Common myeloid progenitor, CD34-positive (primary cell): ENCODE data around the gene TRPM3.

Experiments used
- CTCF ChIA-PET: fragments of 350-600 bp; sonication (Branson Sonifier 250); formaldehyde crosslinking; loops from one replicate; lab custom pipeline; 2021; ENCODE audit warnings: antibody characterized with exemption; lab: Charles Lee
- POLR2A ChIA-PET: fragments of 350-600 bp; sonication (Branson Sonifier 250); formaldehyde crosslinking; loops from one replicate; lab custom pipeline; 2021; ENCODE audit warnings: antibody characterized with exemption; lab: Charles Lee
- DNase-seq, 3 donors: peaks; one replicate each; pipeline versions ENCODE4 v3.0.0 to v3.0.0-alpha.2; 2013
- H3K27ac ChIP-seq, 2 experiments: 1 replicate in 1 of 2; 2 replicates in 1 of 2; pipeline ENCODE4 v1.7.0; 2013; ENCODE audit warnings: inconsistent platforms in 2 of 2, low read length in 2 of 2, mild to moderate bottlenecking in 2 of 2, low read depth in 1 of 2, moderate library complexity in 1 of 2; ENCODE audit not compliant: severe bottlenecking in 2 of 2, insufficient read depth in 1 of 2, poor library complexity in 1 of 2
- H3K27me3 ChIP-seq, 5 experiments: replicated peaks in 2 of 5; 1 replicate in 3 of 5; 2 replicates in 2 of 5; pipeline versions ENCODE4 v1.6.1 to v1.7.0; 2013; ENCODE audit warnings: low read length in 4 of 5, mild to moderate bottlenecking in 2 of 5, moderate library complexity in 2 of 5, inconsistent platforms in 1 of 5; ENCODE audit not compliant: insufficient read depth in 5 of 5, control insufficient read depth in 4 of 5
- H3K36me3 ChIP-seq, 4 experiments: 1 replicate in 2 of 4; 2 replicates in 2 of 4; pipeline versions ENCODE4 v1.6.1 to v1.7.0; 2013; ENCODE audit warnings: low read length in 3 of 4, control low read depth in 1 of 4, mild to moderate bottlenecking in 1 of 4; ENCODE audit not compliant: control insufficient read depth in 4 of 4, insufficient read depth in 4 of 4
- H3K4me1 ChIP-seq, 4 experiments: 1 replicate in 3 of 4; 2 replicates in 1 of 4; pipeline versions ENCODE4 v1.6.1 to v1.7.1; 2013; ENCODE audit warnings: low read length in 3 of 4, mild to moderate bottlenecking in 3 of 4, control low read depth in 1 of 4, inconsistent platforms in 1 of 4, moderate library complexity in 1 of 4; ENCODE audit not compliant: control insufficient read depth in 4 of 4, insufficient read depth in 4 of 4; ENCODE audit errors: control extremely low read depth in 1 of 4
- H3K4me3 ChIP-seq, 7 experiments: 1 replicate in 4 of 7; 2 replicates in 3 of 7; pipeline versions ENCODE4 v1.5.1 to v1.7.0; 2013; ENCODE audit warnings: mild to moderate bottlenecking in 7 of 7, low read length in 6 of 7, moderate library complexity in 6 of 7, inconsistent platforms in 2 of 7, low read depth in 2 of 7, control low read depth in 1 of 7; ENCODE audit not compliant: insufficient read depth in 4 of 7, control insufficient read depth in 1 of 7; ENCODE audit errors: extremely low read depth in 1 of 7
- H3K9me3 ChIP-seq, 5 experiments: 1 replicate in 4 of 5; 2 replicates in 1 of 5; pipeline versions ENCODE4 v1.6.1 to v1.7.1; 2013; ENCODE audit warnings: low read length in 4 of 5, mild to moderate bottlenecking in 2 of 5, inconsistent platforms in 1 of 5, low read depth in 1 of 5, moderate library complexity in 1 of 5; ENCODE audit not compliant: control insufficient read depth in 4 of 5, insufficient read depth in 2 of 5; ENCODE audit errors: control extremely low read depth in 1 of 5
- WGBS: methylation state at CpG from one replicate; pipeline ENCODE4 v1.1.5; 2013; ENCODE audit not compliant: insufficient coverage; 5-methylcytosine and 5-hydroxymethylcytosine counted together

Gene TRPM3

DNA sequence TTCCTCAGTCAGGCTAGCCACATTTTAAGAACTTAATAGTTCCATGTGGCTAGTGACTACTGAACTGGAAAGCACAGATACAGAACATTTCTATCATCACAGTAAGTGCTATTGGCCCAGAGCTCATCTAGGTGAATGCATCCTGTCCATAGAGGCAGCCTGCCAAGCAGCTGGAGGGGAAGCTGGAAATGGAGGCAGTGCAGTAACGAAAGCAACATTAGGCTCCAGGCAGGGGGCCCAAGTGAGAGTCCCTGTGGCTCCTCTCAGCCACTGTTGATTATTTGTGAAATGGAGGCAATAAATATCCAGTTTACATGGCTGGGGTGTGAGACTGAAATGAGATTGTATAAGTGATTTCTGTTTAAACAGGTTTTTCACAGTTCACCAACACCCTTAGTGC lies 479.8 kb downstream of the TRPM3 start:
- CTCF ChIA-PET = interaction anchor here (0.9 to 3.1 kb wide), 7 partner anchors 9 to 608 kb away, joined by 3 to 21 read pairs (median 4); no protein-coding TSS in a partner anchor
- POLR2A ChIA-PET = no interaction called here
- no peak overlapping the region for H3K4me3 ChIP-seq
- no peaks in the 10 kb centered on the region for H3K9me3 ChIP-seq
- no peaks in the 10 kb centered on the region for H3K4me1 ChIP-seq
- no peaks in the 10 kb centered on the region for H3K27me3 ChIP-seq
- H3K27ac ChIP-seq = no peak overlapping the region
- H3K36me3 ChIP-seq = no peaks in the 10 kb centered on the region
- 57% methylated on average over 1 of the region's 1 CpG for WGBS
- DNase-seq = no peak

DNA sequence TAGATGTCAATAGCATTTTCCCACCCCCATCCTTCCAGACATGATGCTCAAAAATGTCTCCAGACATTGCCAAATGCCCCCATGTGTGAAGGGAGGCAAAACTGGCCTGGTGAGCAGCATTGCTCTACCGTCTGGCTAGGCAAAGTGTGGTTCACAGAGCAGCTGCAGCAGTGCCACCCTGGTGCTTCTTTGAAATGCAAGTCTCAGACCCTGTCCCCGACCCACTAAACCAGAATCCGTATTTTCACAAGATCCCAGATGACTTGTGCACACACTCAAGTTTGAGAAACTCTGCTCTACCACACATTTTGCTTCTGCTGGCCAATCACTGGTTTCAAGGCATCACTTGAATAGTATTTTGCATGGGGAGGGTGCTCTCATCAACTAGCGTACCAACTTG lies 480.4 kb downstream of the TRPM3 start:
- no peaks in the 10 kb centered on the region for H3K27me3 ChIP-seq
- H3K4me1 ChIP-seq = no peaks in the 10 kb centered on the region
- H3K9me3 ChIP-seq = no peaks in the 10 kb centered on the region
- WGBS = 89% methylated on average over 3 of the region's 4 CpGs
- ChIA-PET CTCF (interaction anchor here (1.0 to 3.1 kb wide), 7 partner anchors 9 to 609 kb away, joined by 3 to 21 read pairs (median 4); no protein-coding TSS in a partner anchor), POLR2A (no interaction called here)
- H3K4me3 ChIP-seq = no peak overlapping the region
- H3K36me3 ChIP-seq = no peaks in the 10 kb centered on the region
- no peak for DNase-seq
- no peak overlapping the region for H3K27ac ChIP-seq

- CTCF ChIA-PET = interaction anchor here (0.8 to 3.1 kb wide), 15 partner anchors 10 to 1057 kb away, joined by 3 to 21 read pairs (median 4); no protein-coding TSS in a partner anchor
- H3K27me3 ChIP-seq = no peaks in the 10 kb centered on the region
- WGBS = 59% methylated on average over 11 of the region's 15 CpGs
- POLR2A ChIA-PET = no interaction called here
- peak; percentile 47 to 70 (median 60) for DNase-seq
- no peak overlapping the region for H3K27ac ChIP-seq
- no peaks in the 10 kb centered on the region for H3K4me1 ChIP-seq
- no peaks in the 10 kb centered on the region for H3K9me3 ChIP-seq
- H3K36me3 ChIP-seq = no peaks in the 10 kb centered on the region
- H3K4me3 ChIP-seq = no peak overlapping the region
Measured at GRCh38 chr9:70639853-70640814, 481.3 kb downstream of the TRPM3 start.

GRCh38 chr9:70635790-70636189 lies 485.6 kb downstream of the TRPM3 start:
- ChIA-PET CTCF (interaction anchor here (0.7 to 2.4 kb wide), 2 partner anchors 289 to 613 kb away, joined by 3 to 6 read pairs; no protein-coding TSS in a partner anchor), POLR2A (no interaction called here)
- Histone ChIP-seq H3K4me3 (no peak overlapping the region), H3K9me3 (no peaks in the 10 kb centered on the region), H3K36me3 (no peaks in the 10 kb centered on the region), H3K27ac (no peak overlapping the region), H3K27me3 (no peaks in the 10 kb centered on the region), H3K4me1 (no peaks in the 10 kb centered on the region)
- no peak for DNase-seq
- 100% methylated on average over 3 of the region's 3 CpGs for WGBS

DNA sequence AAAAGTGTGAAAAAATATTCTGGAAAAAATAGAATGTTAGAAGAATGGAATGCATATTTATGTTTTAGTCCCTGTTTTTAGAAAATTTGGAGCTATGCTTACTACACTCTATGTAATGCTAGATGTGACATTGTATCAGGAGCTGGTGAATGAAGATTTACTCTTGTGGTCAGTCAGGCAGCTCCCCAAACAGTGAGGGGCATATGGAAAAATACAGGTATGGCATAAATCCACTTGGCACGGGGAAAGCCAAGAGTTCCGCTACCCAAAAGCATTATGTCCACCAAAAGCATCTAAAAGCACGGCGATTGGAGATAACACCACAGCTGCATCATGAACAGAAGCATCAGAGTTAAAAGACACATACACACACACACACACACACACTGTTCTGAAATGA lies 486.7 kb downstream of the TRPM3 start:
- CTCF ChIA-PET = interaction anchor here (1.3 to 2.4 kb wide), 3 partner anchors 19 to 614 kb away, joined by 3 to 7 read pairs (median 6); no protein-coding TSS in a partner anchor
- no CpG with 5 or more reads among the region's 4 CpGs for WGBS
- POLR2A ChIA-PET = no interaction called here
- Histone ChIP-seq H3K27ac (no peak overlapping the region), H3K9me3 (no peaks in the 10 kb centered on the region), H3K36me3 (no peaks in the 10 kb centered on the region), H3K27me3 (no peaks in the 10 kb centered on the region), H3K4me1 (no peaks in the 10 kb centered on the region), H3K4me3 (no peak overlapping the region)
- DNase-seq = no peak

- ChIA-PET POLR2A (interaction anchor here (0.6 kb wide), 1 partner anchor 600 kb away, joined by 3 read pairs; no protein-coding TSS in a partner anchor), CTCF (interaction anchor here (1.5 kb wide), 1 partner anchor 11 kb away, joined by 4 read pairs; no protein-coding TSS in a partner anchor)
- whole genome bisulfite sequencing = 75% methylated on average over 2 of the region's 3 CpGs
Measured at GRCh38 chr9:70630971-70631370, 490.4 kb downstream of the TRPM3 start.

More at GRCh38 chr9:70630971-70631370, 490.4 kb downstream of the TRPM3 start:
- Histone ChIP-seq H3K4me3 (no peak overlapping the region), H3K27me3 (peaks cover 0 to 1% (median 0%) of the 10 kb centered on the region in 5 experiments), H3K27ac (no peak overlapping the region), H3K4me1 (no peaks in the 10 kb centered on the region), H3K9me3 (no peaks in the 10 kb centered on the region), H3K36me3 (no peaks in the 10 kb centered on the region)
- DNase-seq = no peak
